Activated CD8-positive, alpha-beta memory T cell treated with anti-CD3 and anti-CD28 coated beads for 4 hours (primary cell): Measurements from ENCODE around the gene SELENON.

ENCODE experiments used
- DNase-seq, 2 donors: peaks; one replicate each; pipeline ENCODE4 v3.0.0-alpha.2; 2020; ENCODE audit warnings: low read depth in 2 of 2

Gene SELENON

GRCh38 chr1:25862785-25863485 lies 62.9 kb downstream of the SELENON start:
- no peak for DNase-seq

- DNase-seq = no peak
Observed at GRCh38 chr1:25863486-25864262, 63.7 kb downstream of the SELENON start.

DNA sequence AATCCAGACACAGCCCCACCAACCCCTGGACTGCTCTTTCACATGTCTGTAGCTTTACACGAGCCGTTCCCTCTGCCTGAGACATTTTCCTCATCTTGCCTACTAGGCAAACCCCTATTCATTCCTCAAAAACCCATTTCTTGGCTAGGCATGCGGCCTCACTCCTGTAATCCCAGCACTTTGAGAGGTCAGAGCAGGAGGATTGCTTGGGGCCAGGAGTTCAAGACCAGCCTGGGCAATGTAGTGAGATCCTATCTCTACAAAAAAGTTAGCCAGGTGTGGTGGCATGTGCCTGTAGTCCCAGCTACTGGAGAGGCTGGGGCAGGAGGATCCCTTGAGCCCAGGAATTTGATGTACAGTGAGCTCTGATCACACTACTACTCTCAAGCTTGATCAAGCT lies 64.4 kb downstream of the SELENON start:
- DNase-seq = no peak

DNA sequence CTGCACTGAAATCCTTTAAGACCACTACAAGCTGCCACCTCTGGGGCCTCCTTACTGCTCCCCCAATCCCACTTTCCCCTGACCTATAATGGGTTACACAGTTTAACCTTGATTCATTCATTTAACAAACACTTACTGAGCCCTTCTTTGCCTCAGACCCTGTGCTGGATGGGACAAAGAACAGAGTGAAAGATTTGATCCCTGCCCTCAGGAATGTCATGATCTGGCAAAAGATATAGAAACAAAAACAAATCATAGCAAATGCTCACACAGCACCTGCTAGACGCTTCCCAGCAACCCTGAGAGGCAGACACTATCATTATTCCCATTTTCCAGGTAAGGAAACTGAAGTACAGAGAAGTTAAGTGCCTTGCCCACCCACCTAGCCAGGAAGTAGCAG lies 66.3 kb downstream of the SELENON start:
- no peak for DNase-seq

- no peak for DNase-seq
Observed at GRCh38 chr1:25867210-25867991, 67.4 kb downstream of the SELENON start.
